ENCODE data around the gene ADGRL1. TPM values are rescaled to one million over a fixed set of nuclear protein-coding genes. Genes with fewer than 3 reads are reported as not detected.
A peak's percentile ranks its signal among the peaks of the same experiment; 100 is the strongest.

ADGRL1 gene
- total RNA-seq, 3 donors from 2014 or later: 11.2 to 14.7 (median 11.6) TPM

DNA sequence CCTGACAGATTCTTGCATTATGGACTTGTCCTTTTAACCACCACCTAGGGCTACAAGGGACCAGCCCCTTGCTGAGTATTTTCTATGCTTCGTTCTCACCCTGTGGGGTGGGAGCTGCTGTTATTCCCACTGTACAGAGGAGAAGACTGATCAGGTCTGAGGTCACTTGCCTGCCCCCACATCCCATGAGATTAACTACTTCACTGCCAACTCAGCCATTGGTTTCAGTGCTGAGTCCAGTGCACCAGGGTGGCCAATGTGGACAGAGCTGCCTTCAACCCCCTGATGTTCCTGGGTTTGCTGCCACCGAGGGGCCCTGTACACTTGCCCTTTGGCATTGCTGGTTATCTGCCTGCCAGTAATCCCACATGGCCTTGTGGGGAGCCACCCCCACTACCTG, 95.3 kb downstream of the ADGRL1 start:
- DNase-seq (ENCODE audit: low spot score in 2 of 2): no peak
- Histone ChIP-seq H3K27ac (peak overlapping the region in 1 of 2 donors; percentile 32), H3K9me3 (no peaks in the 10 kb centered on the region), H3K4me3 (no peak overlapping the region), H3K27me3 (no peaks in the 10 kb centered on the region), H3K36me3 (no peaks in the 10 kb centered on the region), H3K4me1 (peaks cover 9 to 14% of the 10 kb centered on the region in 2 donors)
- intact Hi-C loops (cut with DNase I; ENCODE audit: low total_unique reads): no loop called here
- TF ChIP-seq, protein P1, sequence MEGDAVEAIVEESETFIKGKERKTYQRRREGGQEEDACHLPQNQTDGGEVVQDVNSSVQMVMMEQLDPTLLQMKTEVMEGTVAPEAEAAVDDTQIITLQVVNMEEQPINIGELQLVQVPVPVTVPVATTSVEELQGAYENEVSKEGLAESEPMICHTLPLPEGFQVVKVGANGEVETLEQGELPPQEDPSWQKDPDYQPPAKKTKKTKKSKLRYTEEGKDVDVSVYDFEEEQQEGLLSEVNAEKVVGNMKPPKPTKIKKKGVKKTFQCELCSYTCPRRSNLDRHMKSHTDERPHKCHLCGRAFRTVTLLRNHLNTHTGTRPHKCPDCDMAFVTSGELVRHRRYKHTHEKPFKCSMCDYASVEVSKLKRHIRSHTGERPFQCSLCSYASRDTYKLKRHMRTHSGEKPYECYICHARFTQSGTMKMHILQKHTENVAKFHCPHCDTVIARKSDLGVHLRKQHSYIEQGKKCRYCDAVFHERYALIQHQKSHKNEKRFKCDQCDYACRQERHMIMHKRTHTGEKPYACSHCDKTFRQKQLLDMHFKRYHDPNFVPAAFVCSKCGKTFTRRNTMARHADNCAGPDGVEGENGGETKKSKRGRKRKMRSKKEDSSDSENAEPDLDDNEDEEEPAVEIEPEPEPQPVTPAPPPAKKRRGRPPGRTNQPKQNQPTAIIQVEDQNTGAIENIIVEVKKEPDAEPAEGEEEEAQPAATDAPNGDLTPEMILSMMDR (IDR thresholded peaks at IDR 0.05): no peak
- TF ChIP-seq POLR2A (IDR thresholded peaks at IDR 0.05): no peak
- TF ChIP-seq POLR2AphosphoS5 (IDR thresholded peaks at IDR 0.05): no peak

DNA sequence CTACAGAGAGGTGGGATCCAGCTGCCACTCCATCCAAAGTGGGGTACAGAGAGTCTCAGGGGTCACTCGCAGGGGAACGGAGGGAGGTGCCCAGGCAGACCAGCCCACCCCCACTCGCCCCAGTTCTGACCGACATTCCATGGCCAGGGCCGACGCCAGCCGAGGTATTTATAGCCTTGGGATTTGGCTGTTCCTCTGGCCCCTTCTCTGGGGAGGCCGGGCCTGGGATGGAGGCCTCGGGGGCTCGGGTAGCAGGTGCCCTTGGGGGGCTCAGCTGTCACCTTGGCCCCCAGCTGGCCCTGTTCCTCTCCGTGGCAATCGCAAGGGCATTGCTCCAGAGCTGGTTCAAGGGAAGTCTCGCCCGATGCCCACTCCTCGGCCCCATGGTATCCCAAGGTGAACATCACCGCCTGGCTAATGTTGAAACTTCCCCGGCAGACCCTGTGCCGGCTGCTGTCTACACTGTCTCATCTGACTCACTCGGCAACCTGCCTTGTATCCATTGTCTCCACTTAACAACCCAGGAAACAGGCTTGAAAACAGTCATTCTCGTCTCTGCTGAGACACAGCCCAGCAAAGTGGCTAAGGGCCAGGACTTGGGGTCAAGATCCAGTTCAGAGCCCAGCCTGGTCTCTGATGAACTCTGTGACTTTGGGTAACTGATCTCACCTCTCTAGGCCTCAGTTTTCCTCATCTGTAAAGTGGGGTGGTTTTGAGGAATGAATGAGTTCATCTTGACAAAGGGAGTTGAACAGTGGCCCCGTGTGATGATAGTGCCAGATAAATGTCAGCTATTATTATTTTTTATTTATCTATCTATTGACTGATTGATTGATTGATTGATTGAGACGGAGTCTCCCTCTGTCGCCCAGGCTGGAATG, 98.1 kb downstream of the ADGRL1 start:
- no peak for TF ChIP-seq POLR2AphosphoS5 (IDR thresholded peaks at IDR 0.05)
- no peak for TF ChIP-seq POLR2A (IDR thresholded peaks at IDR 0.05)
- TF ChIP-seq, protein P1 (IDR thresholded peaks at IDR 0.05): no peak
- Histone ChIP-seq H3K27me3 (no peaks in the 10 kb centered on the region), H3K4me3 (no peak overlapping the region), H3K36me3 (no peaks in the 10 kb centered on the region), H3K9me3 (no peaks in the 10 kb centered on the region), H3K27ac (peak overlapping the region; percentile 54 to 55), H3K4me1 (peaks cover 0 to 8% of the 10 kb centered on the region in 2 donors)
- intact Hi-C loops (cut with DNase I; ENCODE audit: low total_unique reads): no loop called here
- no peak for DNase-seq (ENCODE audit: low spot score in 2 of 2)

DNA sequence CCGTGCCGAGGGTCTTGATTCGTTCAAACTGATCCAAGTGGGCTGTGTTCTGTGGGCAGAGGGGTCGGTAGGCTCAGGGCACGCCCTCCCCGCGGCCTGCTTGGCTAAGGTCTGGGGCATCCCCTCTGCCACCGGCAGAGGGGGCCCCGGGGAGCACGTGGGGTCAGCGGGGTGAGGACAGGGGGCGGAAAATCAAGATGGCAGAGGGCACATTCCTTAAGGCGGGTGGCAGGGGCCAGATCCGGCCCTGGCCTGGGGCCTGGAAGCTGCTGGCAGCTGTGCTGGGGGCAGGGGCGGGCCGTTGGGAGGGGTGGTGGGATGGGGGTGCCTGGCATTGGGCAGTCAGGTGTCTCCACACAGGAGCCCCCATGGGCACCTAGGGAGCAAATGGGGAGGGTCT, 99.1 kb downstream of the ADGRL1 start:
- Histone ChIP-seq H3K4me3 (no peak overlapping the region), H3K36me3 (no peaks in the 10 kb centered on the region), H3K27ac (peak overlapping the region in 1 of 2 donors; percentile 55), H3K4me1 (no peaks in the 10 kb centered on the region), H3K9me3 (no peaks in the 10 kb centered on the region), H3K27me3 (no peaks in the 10 kb centered on the region)
- DNase-seq (ENCODE audit: low spot score in 2 of 2): no peak
- intact Hi-C loops (cut with DNase I; ENCODE audit: low total_unique reads): no loop called here
- TF ChIP-seq POLR2A (IDR thresholded peaks at IDR 0.05): no peak
- TF ChIP-seq, protein P1 (IDR thresholded peaks at IDR 0.05): no peak
- TF ChIP-seq POLR2AphosphoS5 (IDR thresholded peaks at IDR 0.05): no peak

DNA sequence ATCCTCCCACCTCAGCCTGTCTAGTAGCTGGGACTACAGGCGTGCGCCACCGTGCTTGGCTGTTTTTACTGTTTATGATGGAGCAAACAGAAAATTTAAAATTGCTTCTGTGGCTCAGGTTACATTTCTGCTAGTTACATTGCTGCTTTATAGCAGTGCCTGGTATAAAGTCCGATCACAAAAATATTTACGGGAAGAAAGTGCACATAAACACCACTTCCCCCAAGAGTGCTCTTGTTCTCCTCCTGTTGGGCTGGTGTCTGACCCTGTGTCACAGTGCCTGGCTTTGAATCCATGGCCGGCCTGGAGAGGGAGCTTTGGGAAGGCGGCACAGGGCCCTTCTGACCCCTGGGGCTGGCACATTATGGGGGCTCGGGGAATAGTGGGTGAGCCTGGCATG, 100.3 kb downstream of the ADGRL1 start:
- DNase-seq (ENCODE audit: low spot score in 2 of 2): no peak
- H3K4me3 ChIP-seq: no peak overlapping the region
- no peaks in the 10 kb centered on the region for H3K36me3 ChIP-seq
- TF ChIP-seq, protein P1 (IDR thresholded peaks at IDR 0.05): no peak
- TF ChIP-seq POLR2AphosphoS5 (IDR thresholded peaks at IDR 0.05) (no peak), POLR2A (IDR thresholded peaks at IDR 0.05) (no peak)
- no peaks in the 10 kb centered on the region for H3K9me3 ChIP-seq
- no peaks in the 10 kb centered on the region for H3K27me3 ChIP-seq
- no peak overlapping the region for H3K27ac ChIP-seq
- H3K4me1 ChIP-seq: no peaks in the 10 kb centered on the region
- intact Hi-C loops (cut with DNase I; ENCODE audit: low total_unique reads): no loop called here

DNA sequence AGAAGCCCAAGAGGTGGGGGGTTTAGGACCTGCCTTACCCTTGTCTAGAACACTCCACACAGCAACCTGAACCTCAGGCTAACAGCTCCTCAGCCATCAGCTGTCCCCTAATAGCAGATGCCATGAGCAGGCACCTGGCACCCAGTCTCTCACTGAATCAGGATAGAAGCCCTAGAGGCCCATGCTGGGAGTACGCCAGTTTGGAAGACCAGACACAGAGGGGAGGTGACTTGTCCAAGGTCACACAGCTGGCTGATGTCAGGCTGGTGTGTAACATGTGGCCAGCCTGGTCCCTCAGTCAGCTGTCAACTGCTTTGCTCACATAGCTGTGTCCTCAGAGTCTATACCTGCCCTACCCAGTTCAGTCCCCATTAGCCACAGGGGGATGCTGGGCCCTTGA, 102.7 kb downstream of the ADGRL1 start:
- Histone ChIP-seq H3K27me3 (no peaks in the 10 kb centered on the region), H3K4me3 (no peak overlapping the region), H3K4me1 (no peaks in the 10 kb centered on the region), H3K9me3 (no peaks in the 10 kb centered on the region), H3K36me3 (no peaks in the 10 kb centered on the region), H3K27ac (peak overlapping the region in 1 of 2 donors; percentile 4)
- no peak for DNase-seq (ENCODE audit: low spot score in 2 of 2)
- TF ChIP-seq POLR2A (IDR thresholded peaks at IDR 0.05): no peak
- no peak for TF ChIP-seq POLR2AphosphoS5 (IDR thresholded peaks at IDR 0.05)
- TF ChIP-seq, protein P1 (IDR thresholded peaks at IDR 0.05): no peak
- intact Hi-C loops (cut with DNase I; ENCODE audit: low total_unique reads): no loop called here

Data from breast epithelium (tissue), 4 donors.